ENCODE results near the gene HS3ST5. TPM values are rescaled to one million over a fixed set of nuclear protein-coding genes. Genes with fewer than 3 reads are reported as not detected.

Gene HS3ST5
- total RNA-seq, 2 donors from 2014 or later: not detected

DNA sequence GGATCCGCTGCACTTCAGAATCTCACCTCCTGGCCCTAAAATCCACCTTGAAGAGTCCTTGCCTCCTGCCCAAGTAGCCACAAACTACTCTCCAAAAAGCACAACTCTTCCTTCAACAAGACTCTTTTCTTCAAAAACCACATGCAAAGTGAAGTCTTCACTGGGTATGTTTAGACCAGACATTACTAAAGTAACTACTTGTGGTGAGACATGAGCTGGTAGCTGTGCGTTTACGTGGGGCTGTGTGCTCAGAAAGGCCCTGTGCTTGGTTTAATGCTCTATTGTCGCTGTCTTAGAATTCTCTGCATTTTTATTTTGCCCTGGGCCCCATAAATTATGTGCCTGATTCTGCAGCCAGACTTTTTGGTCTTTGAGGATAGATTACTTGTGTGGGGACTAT, 267.5 kb downstream of the HS3ST5 start:
- Histone ChIP-seq H3K36me3 (no peaks in the 10 kb centered on the region), H3K4me3 (no peak overlapping the region), H3K9me3 (no peaks in the 10 kb centered on the region), H3K27me3 (replicated peaks; ENCODE audit: insufficient read depth) (no peaks in the 10 kb centered on the region), H3K27ac (no peak overlapping the region), H3K4me1 (ENCODE audit: control insufficient read depth in 1 of 2, low read depth in 2 of 2) (no peaks in the 10 kb centered on the region)
- DNase-seq (ENCODE audit: low spot score): no peak
- TF ChIP-seq, protein P1, sequence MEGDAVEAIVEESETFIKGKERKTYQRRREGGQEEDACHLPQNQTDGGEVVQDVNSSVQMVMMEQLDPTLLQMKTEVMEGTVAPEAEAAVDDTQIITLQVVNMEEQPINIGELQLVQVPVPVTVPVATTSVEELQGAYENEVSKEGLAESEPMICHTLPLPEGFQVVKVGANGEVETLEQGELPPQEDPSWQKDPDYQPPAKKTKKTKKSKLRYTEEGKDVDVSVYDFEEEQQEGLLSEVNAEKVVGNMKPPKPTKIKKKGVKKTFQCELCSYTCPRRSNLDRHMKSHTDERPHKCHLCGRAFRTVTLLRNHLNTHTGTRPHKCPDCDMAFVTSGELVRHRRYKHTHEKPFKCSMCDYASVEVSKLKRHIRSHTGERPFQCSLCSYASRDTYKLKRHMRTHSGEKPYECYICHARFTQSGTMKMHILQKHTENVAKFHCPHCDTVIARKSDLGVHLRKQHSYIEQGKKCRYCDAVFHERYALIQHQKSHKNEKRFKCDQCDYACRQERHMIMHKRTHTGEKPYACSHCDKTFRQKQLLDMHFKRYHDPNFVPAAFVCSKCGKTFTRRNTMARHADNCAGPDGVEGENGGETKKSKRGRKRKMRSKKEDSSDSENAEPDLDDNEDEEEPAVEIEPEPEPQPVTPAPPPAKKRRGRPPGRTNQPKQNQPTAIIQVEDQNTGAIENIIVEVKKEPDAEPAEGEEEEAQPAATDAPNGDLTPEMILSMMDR (IDR thresholded peaks at IDR 0.05): no peak
- ATAC-seq (ENCODE audit: insufficient number of reproducible peaks, low FRiP score, low read depth): no peak

DNA sequence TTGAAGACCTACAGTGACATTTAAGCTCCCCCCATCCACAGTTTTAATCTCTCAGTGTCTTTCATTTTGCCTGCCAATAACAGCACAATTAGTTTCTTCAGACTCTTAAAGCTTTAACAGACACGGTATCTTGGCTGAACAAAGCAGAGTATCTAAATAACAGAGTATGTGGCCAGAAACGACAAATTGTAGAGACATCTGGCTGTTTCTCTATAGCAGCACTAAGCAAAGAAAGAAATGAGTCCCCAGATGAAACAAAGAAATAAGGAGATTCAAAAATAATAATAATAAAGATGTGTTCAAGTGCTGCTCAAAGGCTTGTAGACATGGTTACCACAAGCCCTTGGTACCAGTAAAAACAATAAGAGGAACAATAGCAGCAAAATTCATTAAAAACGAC, 274.1 kb downstream of the HS3ST5 start:
- Histone ChIP-seq H3K27me3 (replicated peaks; ENCODE audit: insufficient read depth) (no peaks in the 10 kb centered on the region), H3K9me3 (no peaks in the 10 kb centered on the region), H3K36me3 (no peaks in the 10 kb centered on the region), H3K27ac (no peak overlapping the region), H3K4me3 (no peak overlapping the region), H3K4me1 (ENCODE audit: control insufficient read depth in 1 of 2, low read depth in 2 of 2) (no peaks in the 10 kb centered on the region)
- TF ChIP-seq, protein P1 (IDR thresholded peaks at IDR 0.05): no peak
- ATAC-seq (ENCODE audit: insufficient number of reproducible peaks, low FRiP score, low read depth): no peak
- DNase-seq (ENCODE audit: low spot score): no peak

DNA sequence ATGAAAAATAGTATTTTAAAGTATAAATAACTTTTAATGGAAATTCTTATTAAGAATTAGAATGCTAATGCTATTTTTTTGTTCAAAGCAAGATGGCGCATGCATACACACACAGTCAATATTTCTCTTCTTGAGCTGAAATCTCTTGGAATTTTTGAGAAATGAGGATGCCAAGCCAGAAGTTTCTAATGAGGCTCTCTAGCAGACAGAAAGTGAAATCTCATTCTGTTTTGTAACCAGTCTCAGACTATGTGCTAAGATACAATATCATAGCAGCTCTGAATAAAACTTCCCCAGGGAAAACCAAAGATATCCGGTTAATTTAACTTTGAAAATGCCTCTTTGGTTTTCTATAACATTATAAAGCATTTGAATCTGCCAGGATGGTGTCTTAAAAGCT, 274.7 kb downstream of the HS3ST5 start:
- Histone ChIP-seq H3K4me1 (ENCODE audit: control insufficient read depth in 1 of 2, low read depth in 2 of 2) (no peaks in the 10 kb centered on the region), H3K4me3 (no peak overlapping the region), H3K27me3 (replicated peaks; ENCODE audit: insufficient read depth) (no peaks in the 10 kb centered on the region), H3K9me3 (no peaks in the 10 kb centered on the region), H3K27ac (no peak overlapping the region), H3K36me3 (no peaks in the 10 kb centered on the region)
- TF ChIP-seq, protein P1 (IDR thresholded peaks at IDR 0.05): no peak
- ATAC-seq (ENCODE audit: insufficient number of reproducible peaks, low FRiP score, low read depth): no peak
- no peak for DNase-seq (ENCODE audit: low spot score)

GRCh38 chr6:114064862-114065261, 278.0 kb downstream of the HS3ST5 start:
- Histone ChIP-seq H3K4me3 (no peak overlapping the region), H3K9me3 (no peaks in the 10 kb centered on the region), H3K27me3 (replicated peaks; ENCODE audit: insufficient read depth) (no peaks in the 10 kb centered on the region), H3K4me1 (ENCODE audit: control insufficient read depth in 1 of 2, low read depth in 2 of 2) (no peaks in the 10 kb centered on the region), H3K36me3 (no peaks in the 10 kb centered on the region), H3K27ac (no peak overlapping the region)
- TF ChIP-seq, protein P1 (IDR thresholded peaks at IDR 0.05): no peak
- ATAC-seq (ENCODE audit: insufficient number of reproducible peaks, low FRiP score, low read depth): no peak
- no peak for DNase-seq (ENCODE audit: low spot score)

GRCh38 chr6:114063956-114064355, 278.9 kb downstream of the HS3ST5 start:
- no peak overlapping the region for H3K27ac ChIP-seq
- no peaks in the 10 kb centered on the region for H3K9me3 ChIP-seq
- no peak for DNase-seq (ENCODE audit: low spot score)
- H3K27me3 ChIP-seq (replicated peaks; ENCODE audit: insufficient read depth): no peaks in the 10 kb centered on the region
- no peak overlapping the region for H3K4me3 ChIP-seq
- no peak for ATAC-seq (ENCODE audit: insufficient number of reproducible peaks, low FRiP score, low read depth)
- TF ChIP-seq, protein P1 (IDR thresholded peaks at IDR 0.05): no peak
- no peaks in the 10 kb centered on the region for H3K4me1 ChIP-seq (ENCODE audit: control insufficient read depth in 1 of 2, low read depth in 2 of 2)
- H3K36me3 ChIP-seq: no peaks in the 10 kb centered on the region

All from thoracic aorta (tissue), 2 donors.